Neural cell (in vitro differentiated cells): ENCODE data around the gene FGF21. TPM values are rescaled to one million over a fixed set of nuclear protein-coding genes. Genes with fewer than 3 reads are reported as not detected.

Experiments
- H2AFZ ChIP-seq: fragments of 200-600, 300-800 bp; sonication (generic), shearing (Covaris generic); 2 replicates; pipeline ENCODE4 v1.6.0; 2014; ENCODE audit warnings: low read depth, mild to moderate bottlenecking, antibody characterized with exemption, low read length, moderate library complexity
- H3F3A ChIP-seq: fragments of 200-600 bp; shearing (Covaris generic); 2 replicates; pipeline ENCODE4 v1.6.1; 2016; ENCODE audit warnings: mild to moderate bottlenecking, moderate library complexity, mixed read lengths, antibody characterized with exemption, low read length; ENCODE audit not compliant: insufficient read depth, poor library complexity, severe bottlenecking
- H3K27ac ChIP-seq: fragments of 200-600, 300-800 bp; sonication (generic), shearing (Covaris generic); 2 replicates; pipeline ENCODE4 v1.5.1; 2014; ENCODE audit warnings: mild to moderate bottlenecking, low read length, moderate library complexity
- H3K27me3 ChIP-seq: fragments of 300-800, 200-600 bp; sonication (generic), shearing (Covaris generic); 2 replicates; pipeline ENCODE4 v1.6.0; 2014; ENCODE audit warnings: mild to moderate bottlenecking, low read depth, low read length, moderate library complexity; ENCODE audit not compliant: insufficient read depth
- H3K36me3 ChIP-seq: fragments of 300-800, 200-600 bp; sonication (generic), shearing (Covaris generic); 2 replicates; pipeline ENCODE4 v1.5.1; 2014; ENCODE audit warnings: mild to moderate bottlenecking, antibody characterized with exemption, low read length, moderate library complexity; ENCODE audit not compliant: insufficient read depth
- H3K4me2 ChIP-seq: fragments of 300-800, 200-600 bp; sonication (generic), shearing (Covaris generic); 2 replicates; pipeline ENCODE4 v1.6.0; 2014; ENCODE audit warnings: mild to moderate bottlenecking, low read length
- H3K4me3 ChIP-seq: fragments of 300-800, 200-600 bp; sonication (generic), shearing (Covaris generic); 2 replicates; pipeline ENCODE4 v1.5.1; 2014; ENCODE audit warnings: mild to moderate bottlenecking, low read length, moderate library complexity
- H3K79me2 ChIP-seq: fragments of 200-600 bp; shearing (Covaris generic); replicated peaks from 2 replicates; pipeline ENCODE4 v1.6.0; 2014; ENCODE audit warnings: mild to moderate bottlenecking, low read length, moderate library complexity; ENCODE audit not compliant: insufficient read depth
- H3K9ac ChIP-seq: fragments of 300-800, 200-600 bp; sonication (generic), shearing (Covaris generic); 2 replicates; pipeline ENCODE4 v1.6.1; 2016; ENCODE audit warnings: mild to moderate bottlenecking, low read length, mixed read lengths
- H3K9me2 ChIP-seq: fragments of 200-600 bp; shearing (Covaris generic); 2 replicates; pipeline ENCODE4 v1.6.1; 2016; ENCODE audit warnings: mild to moderate bottlenecking, low read length, mixed read lengths; ENCODE audit not compliant: insufficient read depth
- H3K9me3 ChIP-seq: fragments of 200-600, 300-800 bp; sonication (generic), shearing (Covaris generic); 2 replicates; pipeline ENCODE4 v1.6.1; 2016; ENCODE audit warnings: mild to moderate bottlenecking, mixed run types, low read length, moderate library complexity, mixed read lengths
- H4K20me1 ChIP-seq: fragments of 200-600 bp; shearing (Covaris generic); 2 replicates; pipeline ENCODE4 v1.6.1; 2016; ENCODE audit warnings: mild to moderate bottlenecking, mixed run types; ENCODE audit not compliant: insufficient read depth
- CTCF ChIP-seq: fragments of 450-650 bp; IDR thresholded peaks from 2 replicates; pipeline ENCODE4 v1.5.1; 2014; ENCODE audit warnings: antibody characterized with exemption, mild to moderate bottlenecking, moderate library complexity; ENCODE audit not compliant: poor library complexity, severe bottlenecking
- EP300 ChIP-seq: fragments of 450-650 bp; conservative IDR thresholded peaks from 2 replicates; pipeline ENCODE4 v1.6.1; 2014; ENCODE audit warnings: antibody characterized with exemption, mild to moderate bottlenecking, moderate library complexity; ENCODE audit not compliant: poor library complexity, severe bottlenecking
- EZH2 ChIP-seq: fragments of 200-600, 300-800 bp; shearing (Covaris generic), sonication (generic); IDR thresholded peaks from 2 replicates; pipeline ENCODE4 v1.6.1; 2014; ENCODE audit warnings: antibody characterized with exemption, low read length, borderline replicate concordance, mild to moderate bottlenecking; ENCODE audit not compliant: insufficient read depth, poor library complexity, severe bottlenecking
- MXI1 ChIP-seq: fragments of 450-650 bp; conservative IDR thresholded peaks from 2 replicates; pipeline ENCODE4 v1.6.1; 2014; ENCODE audit warnings: antibody characterized with exemption, mild to moderate bottlenecking; ENCODE audit not compliant: poor library complexity, severe bottlenecking
- POLR2AphosphoS5 ChIP-seq: IDR thresholded peaks from 2 replicates; pipeline ENCODE4 v1.6.1; 2012
- RAD21 ChIP-seq: fragments of 450-650 bp; conservative IDR thresholded peaks from 2 replicates; pipeline ENCODE4 v1.6.1; 2014; ENCODE audit warnings: antibody characterized with exemption, mild to moderate bottlenecking, moderate library complexity
- REST ChIP-seq: IDR thresholded peaks from 2 replicates; pipeline ENCODE4 v1.6.1; 2012; ENCODE audit warnings: borderline replicate concordance
- SMC3 ChIP-seq: fragments of 450-650 bp; conservative IDR thresholded peaks from 2 replicates; pipeline ENCODE4 v1.6.1; 2014; ENCODE audit warnings: antibody characterized with exemption, mild to moderate bottlenecking, moderate library complexity; ENCODE audit not compliant: poor library complexity
- TAF1 ChIP-seq: IDR thresholded peaks from 2 replicates; pipeline ENCODE4 v1.6.1; 2012; ENCODE audit warnings: low read depth
- polyA plus RNA-seq: library from polyadenylated mRNA; depleted of rRNA; stranded (reverse); fragments of >200 nt; gene quantifications from 2 replicates; pipeline ENCODE4 v1.2.3, GENCODE V29; 2014

The FGF21 gene
- polyA plus RNA-seq, 1 donor from 2014 or later, result not detected

GRCh38 chr19:48777720-48778119, 22.4 kb downstream of the FGF21 start:
- Histone ChIP-seq H3K4me3 (no peak overlapping the region), H3K36me3 (no peaks in the 10 kb centered on the region), H3K4me2 (no peak overlapping the region), H4K20me1 (no peaks in the 10 kb centered on the region), H3K27me3 (no peaks in the 10 kb centered on the region), H3K9ac (no peak overlapping the region), H3F3A (no peaks in the 10 kb centered on the region), H3K79me2 (no peaks in the 10 kb centered on the region), H2AFZ (no peak overlapping the region), H3K9me3 (no peaks in the 10 kb centered on the region), H3K27ac (no peak overlapping the region), H3K9me2 (no peaks in the 10 kb centered on the region)
- TF ChIP-seq SMC3 (no peak), POLR2AphosphoS5 (no peak), MXI1 (no peak), CTCF (no peak), REST (no peak), TAF1 (no peak), RAD21 (no peak), EP300 (no peak), EZH2 (no peak)

- TF ChIP-seq SMC3 (no peak), MXI1 (no peak), REST (no peak), CTCF (no peak)
- no peaks in the 10 kb centered on the region for H3F3A ChIP-seq
Measured at GRCh38 chr19:48779636-48780035, 24.3 kb downstream of the FGF21 start.

More at GRCh38 chr19:48779636-48780035, 24.3 kb downstream of the FGF21 start:
- Histone ChIP-seq H2AFZ (no peak overlapping the region), H3K9me3 (no peaks in the 10 kb centered on the region), H4K20me1 (no peaks in the 10 kb centered on the region), H3K27ac (no peak overlapping the region), H3K36me3 (no peaks in the 10 kb centered on the region), H3K4me2 (no peak overlapping the region), H3K27me3 (no peaks in the 10 kb centered on the region), H3K9ac (no peak overlapping the region), H3K79me2 (no peaks in the 10 kb centered on the region), H3K4me3 (no peak overlapping the region), H3K9me2 (no peaks in the 10 kb centered on the region)
